HEK293 (cell line): ENCODE measurements around the gene ZNF609.

ENCODE experiments used
- BCL11B ChIP-seq: fragments of 450-650 bp; formaldehyde crosslinking; IDR thresholded peaks from 2 replicates; pipeline ENCODE4 v1.5.1; 2016; ENCODE audit warnings: low read depth, missing biosample characterization, missing genetic modification characterization
- GLI4 ChIP-seq: fragments of 450-650 bp; formaldehyde crosslinking; IDR thresholded peaks from 2 replicates; pipeline ENCODE4 v1.5.1; 2016; ENCODE audit warnings: missing biosample characterization, missing genetic modification characterization
- GLIS2 ChIP-seq: fragments of 450-650 bp; formaldehyde crosslinking; IDR thresholded peaks from 2 replicates; pipeline ENCODE4 v1.5.1; 2016; ENCODE audit warnings: missing biosample characterization, missing genetic modification characterization
- IKZF3 ChIP-seq: fragments of 450-650 bp; IDR thresholded peaks from 2 replicates; pipeline ENCODE4 v1.5.0; 2018; ENCODE audit warnings: missing biosample characterization, mild to moderate bottlenecking, missing genetic modification characterization, moderate library complexity
- OSR2 ChIP-seq: fragments of 450-650 bp; formaldehyde crosslinking; IDR thresholded peaks from 2 replicates; pipeline ENCODE4 v1.5.1; 2016; ENCODE audit warnings: missing biosample characterization, missing genetic modification characterization
- OVOL3 ChIP-seq: fragments of 450-650 bp; formaldehyde crosslinking; IDR thresholded peaks from 2 replicates; pipeline ENCODE4 v1.5.1; 2016; ENCODE audit warnings: missing biosample characterization, missing genetic modification characterization
- SCRT2 ChIP-seq: fragments of 450-650 bp; formaldehyde crosslinking; IDR thresholded peaks from 2 replicates; pipeline ENCODE4 v1.5.1; 2016; ENCODE audit warnings: missing biosample characterization, missing genetic modification characterization
- WT1 ChIP-seq: fragments of 450-650 bp; formaldehyde crosslinking; IDR thresholded peaks from 2 replicates; pipeline ENCODE4 v1.5.1; 2016; ENCODE audit warnings: missing biosample characterization, missing genetic modification characterization
- ZBTB26 ChIP-seq: fragments of 450-650 bp; formaldehyde crosslinking; optimal IDR thresholded peaks from 2 replicates; pipeline ENCODE3; 2016; ENCODE audit warnings: missing biosample characterization, mild to moderate bottlenecking, missing genetic modification characterization
- ZBTB44 ChIP-seq: fragments of 450-650 bp; IDR thresholded peaks from 2 replicates; pipeline ENCODE4 v1.5.1; 2018; ENCODE audit warnings: missing biosample characterization, mild to moderate bottlenecking, missing genetic modification characterization
- ZFHX2 ChIP-seq: fragments of 450-650 bp; formaldehyde crosslinking; conservative IDR thresholded peaks from 2 replicates; pipeline ENCODE4 v1.5.1; 2016; ENCODE audit warnings: missing biosample characterization, missing genetic modification characterization
- ZNF114 ChIP-seq: fragments of 450-650 bp; formaldehyde crosslinking; IDR thresholded peaks from 2 replicates; pipeline ENCODE4 v1.5.0; 2017; ENCODE audit warnings: missing biosample characterization, missing genetic modification characterization
- ZNF121 ChIP-seq: fragments of 450-650 bp; formaldehyde crosslinking; IDR thresholded peaks from 2 replicates; pipeline ENCODE4 v1.5.1; 2016; ENCODE audit warnings: missing biosample characterization, missing genetic modification characterization
- ZNF148 ChIP-seq: fragments of 450-650 bp; formaldehyde crosslinking; IDR thresholded peaks from 2 replicates; pipeline ENCODE4 v1.5.0; 2017; ENCODE audit warnings: missing biosample characterization, missing genetic modification characterization, borderline replicate concordance
- ZNF24 ChIP-seq: fragments of 450-650 bp; formaldehyde crosslinking; IDR thresholded peaks from 2 replicates; pipeline ENCODE4 v1.5.1; 2016; ENCODE audit warnings: missing biosample characterization, missing genetic modification characterization
- ZNF341 ChIP-seq: fragments of 450-650 bp; formaldehyde crosslinking; IDR thresholded peaks from 2 replicates; pipeline ENCODE4; 2016; ENCODE audit warnings: low read depth, missing biosample characterization, missing genetic modification characterization
- ZNF394 ChIP-seq: fragments of 450-650 bp; formaldehyde crosslinking; IDR thresholded peaks from 2 replicates; pipeline ENCODE4 v1.5.1; 2016; ENCODE audit warnings: missing biosample characterization, missing genetic modification characterization, mild to moderate bottlenecking, moderate library complexity, borderline replicate concordance
- ZNF433 ChIP-seq: fragments of 450-650 bp; formaldehyde crosslinking; IDR thresholded peaks from 2 replicates; pipeline ENCODE4 v1.5.1; 2016; ENCODE audit warnings: missing biosample characterization, missing genetic modification characterization, low read depth
- ZNF501 ChIP-seq: fragments of 450-650 bp; formaldehyde crosslinking; IDR thresholded peaks from 2 replicates; pipeline ENCODE4 v1.5.1; 2016; ENCODE audit warnings: missing biosample characterization, missing genetic modification characterization
- ZNF513 ChIP-seq: fragments of 450-650 bp; IDR thresholded peaks from 2 replicates; pipeline ENCODE4 v1.5.1; 2018; ENCODE audit warnings: missing biosample characterization, missing genetic modification characterization
- ZNF555 ChIP-seq: fragments of 450-650 bp; formaldehyde crosslinking; conservative IDR thresholded peaks from 2 replicates; pipeline ENCODE4 v1.5.1; 2017; ENCODE audit warnings: missing biosample characterization, mild to moderate bottlenecking, missing genetic modification characterization, inconsistent platforms
- ZNF560 ChIP-seq: fragments of 450-650 bp; formaldehyde crosslinking; IDR thresholded peaks from 2 replicates; pipeline ENCODE4 v1.5.1; 2017; ENCODE audit warnings: missing biosample characterization, missing genetic modification characterization, borderline replicate concordance
- ZNF624 ChIP-seq: fragments of 450-650 bp; formaldehyde crosslinking; IDR thresholded peaks from 2 replicates; pipeline ENCODE4 v1.5.1; 2017; ENCODE audit warnings: missing biosample characterization, missing genetic modification characterization
- ZNF660 ChIP-seq: fragments of 450-650 bp; IDR thresholded peaks from 2 replicates; pipeline ENCODE4 v1.5.1; 2018; ENCODE audit warnings: missing biosample characterization, mild to moderate bottlenecking, missing genetic modification characterization
- ZXDB ChIP-seq: fragments of 450-650 bp; formaldehyde crosslinking; IDR thresholded peaks from 2 replicates; pipeline ENCODE4 v1.5.1; 2016; ENCODE audit warnings: missing biosample characterization, missing genetic modification characterization
- TF ChIP-seq, protein P1 (sequence below): fragments of 450-650 bp; formaldehyde crosslinking; IDR thresholded peaks from 2 replicates; pipeline ENCODE4 v1.5.1; 2016; ENCODE audit warnings: missing biosample characterization, missing genetic modification characterization
- TF ChIP-seq, protein P2 (sequence below): fragments of 450-650 bp; formaldehyde crosslinking; IDR thresholded peaks from 2 replicates; pipeline ENCODE4 v1.5.1; 2017; ENCODE audit warnings: missing biosample characterization, mild to moderate bottlenecking, missing genetic modification characterization, moderate library complexity
- TF ChIP-seq, protein P3 (sequence below): fragments of 450-650 bp; formaldehyde crosslinking; IDR thresholded peaks from 2 replicates; pipeline ENCODE4 v1.5.1; 2016; ENCODE audit warnings: missing biosample characterization, missing genetic modification characterization

Gene ZNF609

DNA sequence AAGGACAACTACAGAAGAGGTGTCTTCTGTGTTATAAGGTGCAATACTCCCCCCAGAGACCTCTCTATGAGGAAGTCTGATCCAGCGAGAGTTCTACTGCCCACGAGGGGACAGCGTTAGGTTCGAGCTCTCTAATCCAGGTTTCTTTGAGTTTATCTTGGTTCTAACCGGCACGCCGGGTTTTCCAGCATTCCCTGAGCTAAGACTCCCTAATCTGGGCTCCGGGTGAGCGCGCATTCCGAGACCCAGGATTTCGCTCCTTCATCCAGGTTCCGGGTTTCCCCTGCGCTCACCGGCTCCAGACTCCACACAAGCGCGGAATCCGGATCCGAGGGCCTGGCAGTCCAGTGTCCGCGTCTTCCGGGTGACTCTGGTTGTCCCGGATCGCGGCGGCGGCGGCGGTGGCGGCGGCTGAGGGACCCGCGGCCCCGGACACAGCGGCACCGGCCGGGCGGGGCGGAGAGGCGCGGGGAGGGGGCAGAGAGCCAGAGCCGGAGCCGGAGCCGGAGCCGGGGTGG is at the start of gene ZNF609 (continued):
- TF ChIP-seq ZNF148 (tag by site-specific recombination), result no peak
- peak; percentile 44; the same call in 1 of the 2 replicates for TF ChIP-seq ZNF341 (tag by site-specific recombination)
- TF ChIP-seq OSR2 (tag by site-specific recombination), result 0 out of 2 replicates have a peak, but pooled peaks have one; percentile 18
- no peak for TF ChIP-seq SCRT2
- TF ChIP-seq OVOL3 (tag by site-specific recombination), result 0 out of 2 replicates have a peak, but pooled peaks have one; percentile 43
- TF ChIP-seq, protein P1, sequence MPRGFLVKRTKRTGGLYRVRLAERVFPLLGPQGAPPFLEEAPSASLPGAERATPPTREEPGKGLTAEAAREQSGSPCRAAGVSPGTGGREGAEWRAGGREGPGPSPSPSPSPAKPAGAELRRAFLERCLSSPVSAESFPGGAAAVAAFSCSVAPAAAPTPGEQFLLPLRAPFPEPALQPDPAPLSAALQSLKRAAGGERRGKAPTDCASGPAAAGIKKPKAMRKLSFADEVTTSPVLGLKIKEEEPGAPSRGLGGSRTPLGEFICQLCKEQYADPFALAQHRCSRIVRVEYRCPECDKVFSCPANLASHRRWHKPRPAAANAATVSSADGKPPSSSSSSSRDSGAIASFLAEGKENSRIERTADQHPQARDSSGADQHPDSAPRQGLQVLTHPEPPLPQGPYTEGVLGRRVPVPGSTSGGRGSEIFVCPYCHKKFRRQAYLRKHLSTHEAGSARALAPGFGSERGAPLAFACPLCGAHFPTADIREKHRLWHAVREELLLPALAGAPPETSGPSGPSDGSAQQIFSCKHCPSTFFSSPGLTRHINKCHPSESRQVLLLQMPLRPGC, result peak; percentile 90
- TF ChIP-seq ZNF121 (tag by site-specific recombination), result no peak
- TF ChIP-seq GLI4 (tag by site-specific recombination), result peak; percentile 73; the same call in 1 of the 2 replicates
- peak; percentile 71; the same call in 1 of the 2 replicates for TF ChIP-seq ZNF501 (tag by site-specific recombination)
- TF ChIP-seq BCL11B (tag by site-specific recombination), result peak; percentile 30; the same call in 1 of the 2 replicates
- no peak for TF ChIP-seq ZNF114 (tag by site-specific recombination)
- peak; percentile 89 for TF ChIP-seq IKZF3 (tag by site-specific recombination)
- peak; percentile 89 for TF ChIP-seq ZBTB44 (tag by site-specific recombination)
- TF ChIP-seq WT1 (tag by site-specific recombination), result peak; percentile 70; the same call in 1 of the 2 replicates
- TF ChIP-seq ZNF394, result peak; percentile 70
- TF ChIP-seq ZXDB (tag by site-specific recombination), result peak; percentile 89
- peak; percentile 97 for TF ChIP-seq ZNF660 (tag by site-specific recombination)
- peak; percentile 23; the same call in 1 of the 2 replicates for TF ChIP-seq ZFHX2
- TF ChIP-seq ZBTB26 (tag by site-specific recombination), result peak; percentile 86
- no peak for TF ChIP-seq ZNF624 (tag by site-specific recombination)
- peak; percentile 83 for TF ChIP-seq ZNF24 (tag by site-specific recombination)
- TF ChIP-seq, protein P2, sequence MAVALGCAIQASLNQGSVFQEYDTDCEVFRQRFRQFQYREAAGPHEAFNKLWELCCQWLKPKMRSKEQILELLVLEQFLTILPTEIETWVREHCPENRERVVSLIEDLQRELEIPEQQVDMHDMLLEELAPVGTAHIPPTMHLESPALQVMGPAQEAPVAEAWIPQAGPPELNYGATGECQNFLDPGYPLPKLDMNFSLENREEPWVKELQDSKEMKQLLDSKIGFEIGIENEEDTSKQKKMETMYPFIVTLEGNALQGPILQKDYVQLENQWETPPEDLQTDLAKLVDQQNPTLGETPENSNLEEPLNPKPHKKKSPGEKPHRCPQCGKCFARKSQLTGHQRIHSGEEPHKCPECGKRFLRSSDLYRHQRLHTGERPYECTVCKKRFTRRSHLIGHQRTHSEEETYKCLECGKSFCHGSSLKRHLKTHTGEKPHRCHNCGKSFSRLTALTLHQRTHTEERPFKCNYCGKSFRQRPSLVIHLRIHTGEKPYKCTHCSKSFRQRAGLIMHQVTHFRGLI, result peak; percentile 35; the same call in 1 of the 2 replicates
- no peak for TF ChIP-seq ZNF560 (tag by site-specific recombination)
- TF ChIP-seq ZNF433, result no peak
- TF ChIP-seq ZNF555 (tag by site-specific recombination), result no peak
- TF ChIP-seq GLIS2 (tag by site-specific recombination), result 0 out of 2 replicates have a peak, but pooled peaks have one; percentile 12
- TF ChIP-seq, protein P3, sequence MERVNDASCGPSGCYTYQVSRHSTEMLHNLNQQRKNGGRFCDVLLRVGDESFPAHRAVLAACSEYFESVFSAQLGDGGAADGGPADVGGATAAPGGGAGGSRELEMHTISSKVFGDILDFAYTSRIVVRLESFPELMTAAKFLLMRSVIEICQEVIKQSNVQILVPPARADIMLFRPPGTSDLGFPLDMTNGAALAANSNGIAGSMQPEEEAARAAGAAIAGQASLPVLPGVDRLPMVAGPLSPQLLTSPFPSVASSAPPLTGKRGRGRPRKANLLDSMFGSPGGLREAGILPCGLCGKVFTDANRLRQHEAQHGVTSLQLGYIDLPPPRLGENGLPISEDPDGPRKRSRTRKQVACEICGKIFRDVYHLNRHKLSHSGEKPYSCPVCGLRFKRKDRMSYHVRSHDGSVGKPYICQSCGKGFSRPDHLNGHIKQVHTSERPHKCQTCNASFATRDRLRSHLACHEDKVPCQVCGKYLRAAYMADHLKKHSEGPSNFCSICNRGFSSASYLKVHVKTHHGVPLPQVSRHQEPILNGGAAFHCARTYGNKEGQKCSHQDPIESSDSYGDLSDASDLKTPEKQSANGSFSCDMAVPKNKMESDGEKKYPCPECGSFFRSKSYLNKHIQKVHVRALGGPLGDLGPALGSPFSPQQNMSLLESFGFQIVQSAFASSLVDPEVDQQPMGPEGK (tag by site-specific recombination), result peak; percentile 45
- no peak for TF ChIP-seq ZNF513 (tag by site-specific recombination)
